HCT116 (cell line): ENCODE data around the gene FBXO34. TPM values are rescaled to one million over a fixed set of nuclear protein-coding genes. Genes with fewer than 3 reads are reported as not detected.

Source experiments
- ATAC-seq: fragments of 200-7000 bp; cut with Tn5 transposase; 2 replicates; pipeline ENCODE4 v1.9.1; 2020; ENCODE audit warnings: mild to moderate bottlenecking, moderate library complexity
- BruUV-seq: library from RNA; stranded (reverse); fragments of 400-500 nt; replicated peaks from 2 replicates; lab custom pipeline; 2021; lab: Mats Ljungman, UMichigan
- CTCF ChIA-PET: fragments of 300-600 bp; sonication (Branson Sonifier 250); formaldehyde crosslinking; loops from one replicate; lab custom pipeline; 2021; ENCODE audit warnings: antibody characterized with exemption; lab: Charles Lee
- POLR2A ChIA-PET: fragments of 300-600, 350-600 bp; sonication (Branson Sonifier 250); formaldehyde crosslinking; loops from one replicate; lab custom pipeline; 2021; ENCODE audit warnings: antibody characterized with exemption; lab: Charles Lee
- RAD21 ChIA-PET, 2 experiments: fragments of 300-600 bp; sonication (Branson Sonifier 250); formaldehyde crosslinking; loops; one replicate each; lab custom pipeline; 2023; ENCODE audit warnings: low total read pairs in 2 of 2; ENCODE audit not compliant: uncharacterized antibody in 2 of 2, unreplicated experiment in 2 of 2, low non-redundant PET in 1 of 2; lab: Charles Lee
- DNase-seq: peaks from one replicate; pipeline ENCODE4 v3.0.0-alpha.2; 2010; ENCODE audit warnings: low read depth, low spot score
- H2AFZ ChIP-seq: fragments of 200-600 bp; shearing (Covaris generic), sonication (generic); 2 replicates; pipeline ENCODE4 v1.6.1; 2017; ENCODE audit warnings: low read depth, mixed run types, mixed read lengths, antibody characterized with exemption, low read length; ENCODE audit not compliant: poor library complexity, severe bottlenecking
- H3K27ac ChIP-seq: 2 replicates; pipeline ENCODE4 v1.5.1; 2012; ENCODE audit warnings: low read depth, low read length
- H3K27me3 ChIP-seq: fragments of 200-600 bp; sonication (generic); 2 replicates; pipeline ENCODE4 v1.6.1; 2016; ENCODE audit warnings: mixed run types, low read length, mixed read lengths; ENCODE audit not compliant: insufficient read depth
- H3K36me3 ChIP-seq, 2 experiments: fragments of 200-500 bp in 1 of 2; fragments of 200-600 bp in 1 of 2; sonication (Bioruptor generic) in 1 of 2; sonication (generic) in 1 of 2; 2 replicates each; pipeline versions ENCODE4 v1.5.1 to v1.6.1; 2014 to 2016; ENCODE audit warnings: low read length in 2 of 2, inconsistent platforms in 1 of 2, mixed read lengths in 1 of 2, mixed run types in 1 of 2; ENCODE audit not compliant: insufficient read depth in 2 of 2, control insufficient read depth in 1 of 2
- H3K4me1 ChIP-seq, 2 experiments: fragments of 200-600 bp in 1 of 2; sonication (generic) in 1 of 2; 2 replicates each; pipeline versions ENCODE4 v1.5.1 to v1.6.1; 2012 to 2017; ENCODE audit warnings: low read length in 2 of 2, inconsistent platforms in 1 of 2, mild to moderate bottlenecking in 1 of 2, mixed read lengths in 1 of 2, mixed run types in 1 of 2, moderate library complexity in 1 of 2; ENCODE audit not compliant: insufficient read depth in 2 of 2, control insufficient read depth in 1 of 2
- H3K4me2 ChIP-seq: fragments of 200-600 bp; sonication (generic); 2 replicates; pipeline ENCODE4 v1.6.1; 2017; ENCODE audit warnings: mixed run types, low read length, mixed read lengths
- H3K4me3 ChIP-seq, 2 experiments: fragments of 200-600 bp in 1 of 2; sonication (generic) in 1 of 2; replicated peaks in 1 of 2; 2 replicates each; pipeline ENCODE4 v1.5.1; 2011 to 2016; ENCODE audit warnings: low read length in 2 of 2, control low read depth in 1 of 2, low read depth in 1 of 2, mild to moderate bottlenecking in 1 of 2, mixed read lengths in 1 of 2, mixed run types in 1 of 2
- H3K79me2 ChIP-seq: fragments of 200-600 bp; sonication (generic); 2 replicates; pipeline ENCODE4 v1.6.1; 2017; ENCODE audit warnings: mild to moderate bottlenecking, mixed run types, low read length, moderate library complexity, mixed read lengths; ENCODE audit not compliant: insufficient read depth
- H3K9ac ChIP-seq: fragments of 200-600 bp; sonication (generic); 2 replicates; pipeline ENCODE4 v1.6.1; 2016; ENCODE audit warnings: low read length, mixed read lengths
- H3K9me2 ChIP-seq: fragments of 200-600 bp; sonication (generic), shearing (Covaris generic); 2 replicates; pipeline ENCODE4 v1.6.1; 2017; ENCODE audit warnings: mixed run types, mild to moderate bottlenecking, moderate library complexity; ENCODE audit not compliant: insufficient read depth
- H3K9me3 ChIP-seq, 2 experiments: fragments of 200-500 bp in 1 of 2; fragments of 200-600 bp in 1 of 2; sonication (Bioruptor generic) in 1 of 2; sonication (generic) in 1 of 2; 2 replicates each; pipeline ENCODE4 v1.6.1; 2014 to 2017; ENCODE audit warnings: low read length in 2 of 2, mixed read lengths in 2 of 2, inconsistent platforms in 1 of 2, low read depth in 1 of 2, mild to moderate bottlenecking in 1 of 2, mixed run types in 1 of 2, moderate library complexity in 1 of 2; ENCODE audit not compliant: control insufficient read depth in 1 of 2, insufficient read depth in 1 of 2
- H4K20me1 ChIP-seq: fragments of 200-600 bp; sonication (generic), shearing (Covaris generic); 2 replicates; pipeline ENCODE4 v1.6.1; 2017; ENCODE audit warnings: mixed run types, mild to moderate bottlenecking, moderate library complexity; ENCODE audit not compliant: insufficient read depth
- SRF ChIP-seq: IDR thresholded peaks from 2 replicates; pipeline ENCODE4 v1.6.1; 2012; ENCODE audit warnings: low read depth
- intact Hi-C: fragments of 100-400 bp; cut with micrococcal nuclease; formaldehyde crosslinking; loops from 2 replicates; pipeline ENCODE4 v1.10.0; 2022
- total RNA-seq: library from RNA; stranded (reverse); gene quantifications from one replicate; pipeline ENCODE4 v1.2.1, GENCODE V29; 2021; ENCODE audit not compliant: unreplicated experiment
- TF ChIP-seq, protein P1 (sequence below): IDR thresholded peaks from 2 replicates; pipeline ENCODE4 v1.6.1; 2012; ENCODE audit warnings: low read depth
- TF ChIP-seq, protein P2 (sequence below): IDR thresholded peaks from 2 replicates; pipeline ENCODE4 v1.6.1; 2012
- TF ChIP-seq, protein P3 (sequence below): IDR thresholded peaks from 2 replicates; pipeline ENCODE4 v1.6.1; 2011; ENCODE audit warnings: mild to moderate bottlenecking, low read length, moderate library complexity; ENCODE audit not compliant: insufficient replicate concordance; ENCODE audit errors: extremely low read depth

The FBXO34 gene
- total RNA-seq, 1 experiment from 2014 or later: 26.9 TPM

DNA sequence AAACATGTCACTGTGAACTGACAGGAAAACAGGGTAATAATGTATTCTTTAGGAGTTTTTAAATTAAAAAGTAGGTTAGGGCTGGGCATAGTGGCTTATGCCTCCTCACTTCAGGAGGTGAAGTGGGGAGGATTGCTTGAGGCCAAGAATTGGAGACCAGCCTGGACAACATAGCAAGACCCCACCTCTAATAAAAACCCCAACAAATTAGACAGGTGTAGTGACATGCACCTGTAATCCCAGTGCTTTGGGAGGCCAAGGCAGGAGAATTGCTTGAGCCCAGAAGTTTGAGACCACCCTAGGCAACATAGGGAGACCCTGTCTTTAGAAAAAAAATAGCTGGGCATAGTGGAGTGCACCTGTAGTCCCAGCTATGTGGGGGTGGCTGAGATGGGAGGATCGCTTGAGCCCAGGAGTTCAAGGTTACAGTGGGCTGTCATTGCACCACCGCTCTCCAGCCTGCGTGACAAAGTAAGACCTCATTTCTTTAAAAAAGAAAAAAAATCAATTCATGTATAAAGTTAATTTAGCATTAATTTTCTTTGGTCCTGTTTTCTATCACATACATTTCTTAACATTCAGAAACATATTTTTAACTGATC, 20.4 kb downstream of the FBXO34 start (continued):
- TF ChIP-seq, protein P1, sequence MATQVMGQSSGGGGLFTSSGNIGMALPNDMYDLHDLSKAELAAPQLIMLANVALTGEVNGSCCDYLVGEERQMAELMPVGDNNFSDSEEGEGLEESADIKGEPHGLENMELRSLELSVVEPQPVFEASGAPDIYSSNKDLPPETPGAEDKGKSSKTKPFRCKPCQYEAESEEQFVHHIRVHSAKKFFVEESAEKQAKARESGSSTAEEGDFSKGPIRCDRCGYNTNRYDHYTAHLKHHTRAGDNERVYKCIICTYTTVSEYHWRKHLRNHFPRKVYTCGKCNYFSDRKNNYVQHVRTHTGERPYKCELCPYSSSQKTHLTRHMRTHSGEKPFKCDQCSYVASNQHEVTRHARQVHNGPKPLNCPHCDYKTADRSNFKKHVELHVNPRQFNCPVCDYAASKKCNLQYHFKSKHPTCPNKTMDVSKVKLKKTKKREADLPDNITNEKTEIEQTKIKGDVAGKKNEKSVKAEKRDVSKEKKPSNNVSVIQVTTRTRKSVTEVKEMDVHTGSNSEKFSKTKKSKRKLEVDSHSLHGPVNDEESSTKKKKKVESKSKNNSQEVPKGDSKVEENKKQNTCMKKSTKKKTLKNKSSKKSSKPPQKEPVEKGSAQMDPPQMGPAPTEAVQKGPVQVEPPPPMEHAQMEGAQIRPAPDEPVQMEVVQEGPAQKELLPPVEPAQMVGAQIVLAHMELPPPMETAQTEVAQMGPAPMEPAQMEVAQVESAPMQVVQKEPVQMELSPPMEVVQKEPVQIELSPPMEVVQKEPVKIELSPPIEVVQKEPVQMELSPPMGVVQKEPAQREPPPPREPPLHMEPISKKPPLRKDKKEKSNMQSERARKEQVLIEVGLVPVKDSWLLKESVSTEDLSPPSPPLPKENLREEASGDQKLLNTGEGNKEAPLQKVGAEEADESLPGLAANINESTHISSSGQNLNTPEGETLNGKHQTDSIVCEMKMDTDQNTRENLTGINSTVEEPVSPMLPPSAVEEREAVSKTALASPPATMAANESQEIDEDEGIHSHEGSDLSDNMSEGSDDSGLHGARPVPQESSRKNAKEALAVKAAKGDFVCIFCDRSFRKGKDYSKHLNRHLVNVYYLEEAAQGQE: no peak
- TF ChIP-seq, protein P2, sequence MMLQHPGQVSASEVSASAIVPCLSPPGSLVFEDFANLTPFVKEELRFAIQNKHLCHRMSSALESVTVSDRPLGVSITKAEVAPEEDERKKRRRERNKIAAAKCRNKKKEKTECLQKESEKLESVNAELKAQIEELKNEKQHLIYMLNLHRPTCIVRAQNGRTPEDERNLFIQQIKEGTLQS: no peak
- TF ChIP-seq SRF: no peak

DNA sequence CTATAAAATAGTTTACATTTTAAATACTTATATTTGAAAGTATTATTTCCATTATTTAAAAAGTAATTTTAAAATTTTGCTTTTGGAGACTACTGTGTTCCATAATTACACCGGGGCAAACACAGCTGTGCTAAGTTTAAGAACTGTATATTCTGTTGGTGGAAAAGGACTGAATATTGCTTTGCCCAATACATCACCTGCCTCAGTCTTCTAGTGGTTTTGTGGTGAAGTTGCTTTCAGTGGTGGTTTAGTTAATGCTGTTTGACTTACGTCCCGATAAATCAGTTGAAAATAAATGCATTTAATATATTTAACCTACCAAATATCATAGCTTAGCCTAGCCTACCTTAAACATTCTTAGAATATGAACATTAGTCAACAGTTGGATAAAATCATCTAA, 23.4 kb downstream of the FBXO34 start:
- intact Hi-C loops: no loop called here
- Histone ChIP-seq H2AFZ (no peak overlapping the region), H3K4me1 (peaks cover 11 to 12% of the 10 kb centered on the region in 2 experiments; a peak in 3 of 4 replicates), H3K27ac (no peak overlapping the region), H3K9me3 (no peaks in the 10 kb centered on the region), H3K9ac (no peak overlapping the region), H4K20me1 (0 out of 2 replicates have a peak, but pooled peaks cover 5% of the 10 kb centered on the region), H3K79me2 (peaks cover 89% of the 10 kb centered on the region), H3K4me3 (no peak overlapping the region), H3K4me2 (no peak overlapping the region), H3K9me2 (no peaks in the 10 kb centered on the region), H3K36me3 (no peaks in the 10 kb centered on the region), H3K27me3 (no peaks in the 10 kb centered on the region)
- CTCF ChIA-PET: no interaction called here
- TF ChIP-seq, protein P3, sequence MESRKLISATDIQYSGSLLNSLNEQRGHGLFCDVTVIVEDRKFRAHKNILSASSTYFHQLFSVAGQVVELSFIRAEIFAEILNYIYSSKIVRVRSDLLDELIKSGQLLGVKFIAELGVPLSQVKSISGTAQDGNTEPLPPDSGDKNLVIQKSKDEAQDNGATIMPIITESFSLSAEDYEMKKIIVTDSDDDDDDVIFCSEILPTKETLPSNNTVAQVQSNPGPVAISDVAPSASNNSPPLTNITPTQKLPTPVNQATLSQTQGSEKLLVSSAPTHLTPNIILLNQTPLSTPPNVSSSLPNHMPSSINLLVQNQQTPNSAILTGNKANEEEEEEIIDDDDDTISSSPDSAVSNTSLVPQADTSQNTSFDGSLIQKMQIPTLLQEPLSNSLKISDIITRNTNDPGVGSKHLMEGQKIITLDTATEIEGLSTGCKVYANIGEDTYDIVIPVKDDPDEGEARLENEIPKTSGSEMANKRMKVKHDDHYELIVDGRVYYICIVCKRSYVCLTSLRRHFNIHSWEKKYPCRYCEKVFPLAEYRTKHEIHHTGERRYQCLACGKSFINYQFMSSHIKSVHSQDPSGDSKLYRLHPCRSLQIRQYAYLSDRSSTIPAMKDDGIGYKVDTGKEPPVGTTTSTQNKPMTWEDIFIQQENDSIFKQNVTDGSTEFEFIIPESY: no peak
- no peak for DNase-seq
- ATAC-seq: no peak
- RAD21 ChIA-PET: no interaction called here
- POLR2A ChIA-PET: no interaction called here
- no TSS peak for BruUV-seq
